ENCODE data around the gene TEAD1. TPM values are rescaled to one million over a fixed set of nuclear protein-coding genes. Genes with fewer than 3 reads are reported as not detected.

The TEAD1 gene
- total RNA-seq, 6 experiments from 2014 or later, result 218 to 252 (median 227) TPM

DNA sequence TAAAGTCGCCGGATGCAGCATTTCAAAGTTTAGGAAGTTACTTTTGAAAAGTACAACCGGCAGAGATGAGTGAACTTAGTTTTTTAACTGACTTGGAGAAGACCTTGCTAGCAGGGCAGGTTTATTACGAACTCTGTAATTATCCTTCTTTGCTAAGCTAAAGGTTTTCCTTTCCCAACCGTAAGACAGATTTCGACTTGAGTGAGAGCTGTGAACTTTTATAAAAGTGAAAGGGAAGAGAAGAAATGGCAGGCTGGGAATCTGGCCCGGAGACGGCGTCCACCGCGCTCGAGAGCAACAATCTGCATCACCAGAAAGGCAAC, 659 bp upstream of the TEAD1 start:
- DNase-seq, result no peak
- H3K27me3 Mint-ChIP-seq (ENCODE audit: insufficient read depth), result peaks cover 2% of the 10 kb centered on the region; the same call in 1 of the 2 replicates
- no peaks in the 10 kb centered on the region for H3K9me3 Mint-ChIP-seq
- H3K4me3 Mint-ChIP-seq, result peak overlapping the region; percentile 90
- H3K36me3 Mint-ChIP-seq (ENCODE audit: low read depth), result peaks cover 33% of the 10 kb centered on the region
- H3K27ac Mint-ChIP-seq, result peak overlapping the region; percentile 93
- peaks cover 56% of the 10 kb centered on the region for H3K4me1 Mint-ChIP-seq (ENCODE audit: low read depth)
- TF ChIP-seq, protein P1, sequence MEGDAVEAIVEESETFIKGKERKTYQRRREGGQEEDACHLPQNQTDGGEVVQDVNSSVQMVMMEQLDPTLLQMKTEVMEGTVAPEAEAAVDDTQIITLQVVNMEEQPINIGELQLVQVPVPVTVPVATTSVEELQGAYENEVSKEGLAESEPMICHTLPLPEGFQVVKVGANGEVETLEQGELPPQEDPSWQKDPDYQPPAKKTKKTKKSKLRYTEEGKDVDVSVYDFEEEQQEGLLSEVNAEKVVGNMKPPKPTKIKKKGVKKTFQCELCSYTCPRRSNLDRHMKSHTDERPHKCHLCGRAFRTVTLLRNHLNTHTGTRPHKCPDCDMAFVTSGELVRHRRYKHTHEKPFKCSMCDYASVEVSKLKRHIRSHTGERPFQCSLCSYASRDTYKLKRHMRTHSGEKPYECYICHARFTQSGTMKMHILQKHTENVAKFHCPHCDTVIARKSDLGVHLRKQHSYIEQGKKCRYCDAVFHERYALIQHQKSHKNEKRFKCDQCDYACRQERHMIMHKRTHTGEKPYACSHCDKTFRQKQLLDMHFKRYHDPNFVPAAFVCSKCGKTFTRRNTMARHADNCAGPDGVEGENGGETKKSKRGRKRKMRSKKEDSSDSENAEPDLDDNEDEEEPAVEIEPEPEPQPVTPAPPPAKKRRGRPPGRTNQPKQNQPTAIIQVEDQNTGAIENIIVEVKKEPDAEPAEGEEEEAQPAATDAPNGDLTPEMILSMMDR (IDR thresholded peaks at IDR 0.05), result no peak

DNA sequence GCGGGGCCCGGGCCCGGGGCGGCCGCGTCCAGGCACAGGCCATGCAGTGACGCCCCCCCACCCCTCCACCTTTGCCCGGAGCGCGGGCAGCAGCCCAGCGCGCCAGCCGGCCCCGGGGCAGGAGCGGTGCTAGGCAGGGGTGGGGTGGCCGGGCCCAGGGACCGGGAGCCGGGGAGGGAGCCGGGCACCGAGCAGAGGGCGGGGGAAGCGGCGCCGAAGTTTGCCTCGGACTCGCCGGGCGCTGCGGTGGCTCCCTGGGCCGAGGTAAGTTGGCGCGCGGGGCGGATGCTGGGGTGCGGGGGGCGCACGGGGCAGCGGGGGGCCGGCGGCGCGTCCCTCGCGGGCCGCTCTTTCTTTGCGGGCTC, 332 bp downstream of the TEAD1 start:
- Mint-ChIP-seq H3K4me3 (no peak overlapping the region), H3K27me3 (ENCODE audit: insufficient read depth) (peaks cover 2% of the 10 kb centered on the region; the same call in 1 of the 2 replicates), H3K36me3 (ENCODE audit: low read depth) (peaks cover 36% of the 10 kb centered on the region), H3K4me1 (ENCODE audit: low read depth) (peaks cover 56% of the 10 kb centered on the region), H3K27ac (no peak overlapping the region), H3K9me3 (no peaks in the 10 kb centered on the region)
- TF ChIP-seq, protein P1 (IDR thresholded peaks at IDR 0.05), result no peak
- no peak for DNase-seq

- no peak for DNase-seq
- Mint-ChIP-seq H3K27ac (peak overlapping the region; percentile 78), H3K4me3 (peak overlapping the region; percentile 97), H3K4me1 (ENCODE audit: low read depth) (peaks cover 56% of the 10 kb centered on the region), H3K9me3 (no peaks in the 10 kb centered on the region), H3K36me3 (ENCODE audit: low read depth) (peaks cover 36% of the 10 kb centered on the region), H3K27me3 (ENCODE audit: insufficient read depth) (peaks cover 3% of the 10 kb centered on the region)
- TF ChIP-seq, protein P1 (IDR thresholded peaks at IDR 0.05), result no peak
Observed at GRCh38 chr11:12674936-12675696, 895 bp downstream of the TEAD1 start.

DNA sequence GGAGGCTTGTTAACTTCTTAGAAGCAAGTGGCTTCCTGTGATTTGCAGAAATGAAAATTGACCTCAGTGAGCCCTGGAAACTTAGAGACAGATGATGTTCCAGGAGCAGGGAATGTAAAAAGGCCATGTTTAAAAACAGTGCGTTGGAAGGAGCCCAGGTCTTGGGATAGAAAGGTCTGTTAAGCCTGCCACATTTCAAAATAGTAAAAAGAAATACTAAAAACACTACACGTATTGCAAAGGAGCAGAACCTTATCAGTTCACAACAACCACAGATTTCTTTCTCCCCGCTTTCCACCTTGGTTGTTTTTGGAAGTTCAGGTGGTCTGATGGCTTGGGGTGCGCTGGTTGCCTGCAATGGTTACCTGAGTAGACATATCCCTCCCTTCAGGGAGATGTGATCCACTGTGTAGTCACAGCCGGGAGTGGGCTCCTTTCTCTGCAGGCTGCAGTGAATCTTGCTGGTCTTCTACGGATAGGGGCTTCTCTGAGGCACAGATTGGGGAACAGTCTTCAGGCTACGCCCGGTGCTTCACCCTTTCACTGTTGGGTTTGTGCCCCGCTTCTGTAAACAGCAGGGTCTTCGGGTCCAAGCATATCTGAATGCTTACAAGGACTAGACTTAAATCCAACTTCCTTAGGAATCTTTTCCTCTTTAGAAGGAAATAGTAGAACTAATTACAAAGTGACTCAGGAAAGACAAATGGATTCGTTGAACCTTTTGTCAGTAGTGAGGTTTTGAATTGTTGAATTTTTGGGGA, 1.9 kb downstream of the TEAD1 start:
- Mint-ChIP-seq H3K27me3 (ENCODE audit: insufficient read depth) (peaks cover 8% of the 10 kb centered on the region), H3K4me1 (ENCODE audit: low read depth) (peaks cover 61% of the 10 kb centered on the region), H3K36me3 (ENCODE audit: low read depth) (peaks cover 42% of the 10 kb centered on the region), H3K27ac (peak overlapping the region; percentile 78), H3K4me3 (peak overlapping the region; percentile 97), H3K9me3 (no peaks in the 10 kb centered on the region)
- TF ChIP-seq, protein P1 (IDR thresholded peaks at IDR 0.05), result no peak
- DNase-seq, result no peak

GRCh38 chr11:12677131-12677530, 2.9 kb downstream of the TEAD1 start:
- TF ChIP-seq, protein P1 (IDR thresholded peaks at IDR 0.05), result no peak
- no peak for DNase-seq
- peak overlapping the region; percentile 97 for H3K4me3 Mint-ChIP-seq
- H3K36me3 Mint-ChIP-seq (ENCODE audit: low read depth), result peaks cover 48% of the 10 kb centered on the region
- peak overlapping the region; percentile 78 for H3K27ac Mint-ChIP-seq
- peaks cover 8% of the 10 kb centered on the region for H3K27me3 Mint-ChIP-seq (ENCODE audit: insufficient read depth)
- H3K4me1 Mint-ChIP-seq (ENCODE audit: low read depth), result peaks cover 62% of the 10 kb centered on the region
- H3K9me3 Mint-ChIP-seq, result no peaks in the 10 kb centered on the region

Data from HFFc6 (cell line).